8988T (cell line): ENCODE measurements around the gene GBE1.
"Not testable (repeated sequence)": the region's sequence is repeated elsewhere in the genome, so short reads cannot be mapped to it uniquely, and the experiment has no call there.

Source experiments
- DNase-seq: peaks from one replicate; pipeline ENCODE4 v3.0.0; 2011

GBE1 gene

GRCh38 chr3:81516042-81516441, 245.4 kb downstream of the GBE1 start:
- DNase-seq, result no peak

- no peak for DNase-seq
Measured at GRCh38 chr3:81513591-81513990, 247.9 kb downstream of the GBE1 start.

- no peak for DNase-seq
Measured at GRCh38 chr3:81503026-81503425, 258.4 kb downstream of the GBE1 start.

GRCh38 chr3:81502236-81502635, 259.2 kb downstream of the GBE1 start:
- DNase-seq, result no peak

GRCh38 chr3:81500039-81500438, 261.4 kb downstream of the GBE1 start:
- no peak for DNase-seq

- DNase-seq, result no peak
Measured at GRCh38 chr3:81497572-81498251, 263.7 kb downstream of the GBE1 start.

- no peak for DNase-seq
Measured at GRCh38 chr3:81496407-81497104, 264.9 kb downstream of the GBE1 start.

- not testable (repeated sequence) for DNase-seq
Measured at GRCh38 chr3:81492471-81492870, 269.0 kb downstream of the GBE1 start.

- no peak for DNase-seq
Measured at GRCh38 chr3:81492040-81492439, 269.4 kb downstream of the GBE1 start.

GRCh38 chr3:81490541-81491288, 270.7 kb downstream of the GBE1 start:
- peak; percentile 13 for DNase-seq

- DNase-seq, result no peak
Measured at GRCh38 chr3:81485444-81485865, 276.0 kb downstream of the GBE1 start.

GRCh38 chr3:81484520-81484919, 276.9 kb downstream of the GBE1 start:
- no peak for DNase-seq

- DNase-seq, result no peak
Measured at GRCh38 chr3:81483046-81483445, 278.4 kb downstream of the GBE1 start.

- DNase-seq, result no peak
Measured at GRCh38 chr3:81477740-81478139, 283.7 kb downstream of the GBE1 start.

- DNase-seq, result no peak
Measured at GRCh38 chr3:81476692-81477091, 284.8 kb downstream of the GBE1 start.

GRCh38 chr3:81472600-81473362, 288.7 kb downstream of the GBE1 start:
- no peak for DNase-seq

- no peak for DNase-seq
Measured at GRCh38 chr3:81470524-81471278, 290.7 kb downstream of the GBE1 start.

GRCh38 chr3:81468391-81468790, 293.1 kb downstream of the GBE1 start:
- no peak for DNase-seq

- no peak for DNase-seq
Measured at GRCh38 chr3:81466201-81466560, 295.3 kb downstream of the GBE1 start.

- no peak for DNase-seq
Measured at GRCh38 chr3:81465510-81466200, 295.8 kb downstream of the GBE1 start.

- DNase-seq, result no peak
Measured at GRCh38 chr3:81463781-81464180, 297.7 kb downstream of the GBE1 start.

- no peak for DNase-seq
Measured at GRCh38 chr3:81462921-81463320, 298.5 kb downstream of the GBE1 start.
